NOMO-1 (cell line): ENCODE results near the gene GAMT.
"Not testable (repeated sequence)": the region's sequence is repeated elsewhere in the genome, so short reads cannot be mapped to it uniquely, and the experiment has no call there.

Experiments
- DNase-seq, 2 experiments: peaks; one replicate each; lab custom pipeline; 2025; ENCODE audit not compliant: unreplicated experiment in 2 of 2; lab: John Stamatoyannopoulos, UW

Gene GAMT

DNA sequence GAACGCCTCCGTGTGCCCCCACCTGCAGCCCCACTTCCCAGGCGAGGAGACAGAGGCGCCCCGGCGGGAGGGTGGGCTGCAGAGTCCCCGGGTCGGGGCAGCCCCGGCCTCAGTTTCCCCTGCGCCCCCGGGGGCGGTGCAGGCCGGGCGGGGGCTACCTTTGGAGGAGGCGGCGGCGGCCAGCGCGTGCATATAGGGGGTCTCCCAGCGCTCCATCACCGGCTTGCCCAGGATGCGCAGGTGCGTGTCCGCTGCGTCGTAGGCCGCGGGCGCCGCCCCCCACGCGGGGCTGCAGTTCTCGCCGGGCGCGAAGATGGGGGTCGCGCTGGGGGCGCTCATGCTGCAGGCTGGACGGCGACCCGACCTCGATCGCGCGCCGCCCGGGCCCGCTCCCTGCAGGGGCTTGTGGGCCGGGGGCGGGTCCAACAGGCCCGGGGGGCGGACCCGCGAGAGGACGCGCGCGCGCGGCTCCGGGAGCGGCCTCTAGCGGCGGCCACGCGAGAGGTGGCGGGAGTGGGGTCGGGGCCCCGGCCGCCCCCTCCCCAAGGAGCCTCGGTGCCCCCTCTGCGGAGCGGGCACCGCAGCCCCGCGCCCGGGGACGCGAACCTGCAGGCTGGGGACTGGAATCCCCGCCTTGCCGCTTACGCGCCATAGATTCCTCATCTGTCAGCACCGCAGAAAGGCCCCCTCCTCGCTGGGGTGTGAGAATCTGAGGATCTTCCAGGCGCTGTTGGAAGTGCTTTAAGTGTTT is at the start of gene GAMT:
TSS of gene GAMT (minus strand) at position 405 of the 751 bp plus-strand sequence. CDS start at position 339, 66 bp downstream.
- DNase-seq, result peak; percentile 48 to 52

DNA sequence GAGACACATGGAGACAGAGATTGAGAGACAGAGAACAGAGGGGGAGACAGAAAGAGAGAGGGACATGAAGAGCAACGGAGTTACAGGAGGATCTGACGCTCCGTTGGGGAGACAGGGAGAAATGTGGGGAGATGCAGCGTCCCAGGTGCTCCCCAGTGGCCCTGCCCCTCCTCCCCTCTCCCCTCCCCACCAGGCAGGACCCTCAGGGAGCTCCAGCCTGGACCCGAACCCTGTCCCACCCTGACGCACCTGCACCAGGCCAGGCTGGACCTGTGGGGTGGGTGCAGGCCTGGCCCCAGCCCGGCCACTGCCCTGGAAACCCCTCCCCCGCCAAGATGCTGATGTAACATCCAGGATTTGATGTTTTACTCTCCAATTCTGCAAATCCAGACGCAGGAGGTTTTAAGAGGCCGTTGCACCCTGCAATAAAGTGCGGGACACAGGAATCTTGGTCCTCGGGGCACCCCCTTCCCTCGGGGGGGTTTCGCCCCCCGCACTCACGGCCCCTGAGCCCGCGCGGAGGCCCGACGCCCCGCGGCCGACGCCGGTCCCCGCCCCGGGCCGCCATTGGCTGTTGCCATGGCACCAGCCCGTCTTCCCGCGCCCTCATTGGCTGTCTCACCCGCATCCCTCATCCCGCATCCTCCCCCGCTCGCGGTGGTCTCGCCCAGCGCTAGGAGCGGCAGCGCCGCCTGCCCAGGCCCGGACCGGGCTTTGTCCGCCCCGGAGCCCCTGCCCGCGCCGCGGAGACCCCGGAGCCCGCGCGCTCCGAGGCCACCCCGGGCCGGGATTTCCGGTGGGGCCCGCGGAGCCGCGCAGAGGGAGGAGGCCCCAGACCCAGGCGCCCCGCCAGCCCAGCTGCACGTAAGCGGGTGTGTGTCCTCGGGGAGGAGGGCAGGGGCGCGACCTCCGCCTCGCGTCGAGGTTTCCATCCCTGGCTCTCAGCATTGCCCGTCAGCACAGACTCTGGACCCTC is 48.4 kb upstream of the GAMT start, which contains the start of gene APC2:
TSS of gene APC2 (plus strand) at position 655 of the 976 bp plus-strand sequence. CDS start 2,881 bp downstream, outside the sequence.
- no peak for DNase-seq

DNA sequence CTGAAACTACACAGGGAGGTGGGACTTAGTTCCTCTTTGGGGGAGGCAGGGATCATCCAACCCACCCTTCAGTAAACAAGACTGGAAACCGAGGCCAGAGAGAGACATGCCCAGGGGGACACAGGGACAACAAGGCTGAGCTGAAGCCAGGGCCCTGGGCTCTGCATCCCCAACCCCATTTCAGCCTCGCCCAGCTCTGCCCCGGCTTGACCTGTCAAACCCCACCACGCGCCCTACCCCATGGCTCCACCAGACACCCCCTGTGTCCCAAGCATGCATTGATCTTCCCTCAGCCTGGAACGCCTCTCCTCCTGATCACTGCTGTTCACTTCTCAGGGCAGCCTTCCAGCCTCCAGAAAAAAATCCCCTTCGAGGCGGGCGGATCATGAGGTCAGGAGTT is 46.6 kb upstream of the GAMT start:
- no peak for DNase-seq

DNA sequence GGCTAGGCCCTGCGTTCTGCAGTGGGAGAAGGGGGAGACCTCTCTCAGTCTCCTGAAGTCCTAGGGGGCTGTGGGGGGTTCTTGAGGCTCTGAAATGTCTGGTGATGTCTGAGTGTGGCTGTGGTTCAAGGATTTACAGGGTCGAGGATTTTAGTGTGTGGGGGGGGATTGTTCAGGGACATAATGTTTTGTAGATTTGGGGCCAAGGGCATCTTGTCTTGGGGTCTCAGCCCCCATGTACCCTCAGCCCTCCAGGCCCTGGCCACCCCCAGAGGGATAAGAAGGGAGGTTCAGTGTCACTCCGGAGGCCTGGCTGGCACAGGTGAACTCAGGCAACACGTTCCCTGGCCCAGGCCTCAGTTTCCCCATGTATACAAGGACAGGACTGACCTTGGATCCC is 46.2 kb upstream of the GAMT start:
- DNase-seq, result no peak

DNA sequence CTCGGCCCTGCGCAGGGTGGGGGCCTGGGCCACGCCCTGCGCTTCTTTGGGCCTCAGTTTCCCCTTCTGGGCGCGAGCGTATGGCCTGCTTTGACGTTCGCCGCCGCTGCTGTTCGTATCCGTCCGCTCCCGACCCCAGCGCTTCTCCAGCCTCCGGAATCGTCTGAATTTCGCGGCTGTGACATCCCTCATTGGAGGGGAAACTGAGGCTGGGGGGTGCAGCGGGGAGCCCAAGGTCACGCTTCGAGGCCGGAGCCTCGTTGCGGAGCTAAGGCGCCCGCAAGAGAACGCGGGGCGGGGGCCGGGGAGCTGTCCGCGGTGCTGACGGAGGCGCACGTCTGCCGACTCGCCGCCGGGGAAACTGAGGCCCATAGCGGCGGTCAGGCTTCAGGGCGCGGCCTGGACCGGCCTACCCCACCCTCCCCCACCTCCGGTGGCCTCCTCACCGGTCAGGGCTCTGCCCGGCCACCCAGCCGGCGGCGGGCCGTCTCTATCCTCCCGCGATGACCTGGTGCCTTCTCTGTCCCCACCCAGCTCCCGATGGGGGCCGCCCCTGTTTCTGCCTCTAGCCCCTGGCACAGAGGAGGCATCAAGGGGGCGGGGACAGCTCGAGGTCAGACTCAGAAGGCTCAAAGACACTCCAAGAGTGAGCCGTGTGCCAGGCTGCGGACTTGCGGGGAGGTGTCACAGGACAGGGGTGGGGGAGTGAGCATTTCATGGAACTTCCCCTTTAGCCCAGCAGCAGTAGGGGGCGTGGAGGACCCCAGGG is 45.6 kb upstream of the GAMT start:
- no peak for DNase-seq

DNA sequence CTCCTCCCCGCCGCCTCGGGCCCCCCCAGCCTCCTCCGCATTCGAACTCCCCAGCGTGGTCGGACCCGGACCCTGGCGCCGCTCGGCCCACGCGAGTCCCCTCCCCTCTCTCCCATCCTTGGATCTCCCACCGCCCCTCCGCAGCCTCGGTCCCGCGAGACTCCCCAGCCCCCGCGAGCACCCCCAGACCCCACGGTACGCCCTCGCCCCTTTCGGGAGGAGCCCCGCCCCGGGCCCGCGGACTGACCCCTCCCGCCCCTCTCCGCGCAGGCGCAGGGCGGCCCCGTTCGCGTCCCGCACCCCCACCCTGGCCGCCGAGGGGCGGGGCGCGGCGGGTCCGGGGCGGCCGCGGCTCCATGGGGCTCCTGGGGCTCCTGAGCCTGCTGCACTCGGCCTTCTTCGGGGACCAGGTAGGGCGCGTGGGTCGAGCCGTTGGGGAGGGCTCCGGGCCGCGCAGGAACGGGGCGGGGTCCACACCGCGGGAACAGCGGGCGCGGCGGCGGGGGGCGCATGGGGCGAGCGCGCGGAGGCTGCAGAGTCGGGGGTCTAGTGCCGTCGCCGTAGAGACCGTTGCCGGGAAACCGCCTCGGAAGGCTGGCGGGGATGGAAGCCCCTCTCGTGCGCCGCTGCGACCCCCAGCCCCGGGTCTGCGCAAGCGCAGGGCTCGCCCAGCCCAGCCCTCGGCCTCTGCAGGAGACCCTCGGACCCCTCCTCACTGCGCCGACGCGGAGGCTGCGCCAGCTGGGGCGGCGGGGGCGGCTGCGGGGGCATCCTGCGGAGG is 44.8 kb upstream of the GAMT start:
- no peak for DNase-seq

DNA sequence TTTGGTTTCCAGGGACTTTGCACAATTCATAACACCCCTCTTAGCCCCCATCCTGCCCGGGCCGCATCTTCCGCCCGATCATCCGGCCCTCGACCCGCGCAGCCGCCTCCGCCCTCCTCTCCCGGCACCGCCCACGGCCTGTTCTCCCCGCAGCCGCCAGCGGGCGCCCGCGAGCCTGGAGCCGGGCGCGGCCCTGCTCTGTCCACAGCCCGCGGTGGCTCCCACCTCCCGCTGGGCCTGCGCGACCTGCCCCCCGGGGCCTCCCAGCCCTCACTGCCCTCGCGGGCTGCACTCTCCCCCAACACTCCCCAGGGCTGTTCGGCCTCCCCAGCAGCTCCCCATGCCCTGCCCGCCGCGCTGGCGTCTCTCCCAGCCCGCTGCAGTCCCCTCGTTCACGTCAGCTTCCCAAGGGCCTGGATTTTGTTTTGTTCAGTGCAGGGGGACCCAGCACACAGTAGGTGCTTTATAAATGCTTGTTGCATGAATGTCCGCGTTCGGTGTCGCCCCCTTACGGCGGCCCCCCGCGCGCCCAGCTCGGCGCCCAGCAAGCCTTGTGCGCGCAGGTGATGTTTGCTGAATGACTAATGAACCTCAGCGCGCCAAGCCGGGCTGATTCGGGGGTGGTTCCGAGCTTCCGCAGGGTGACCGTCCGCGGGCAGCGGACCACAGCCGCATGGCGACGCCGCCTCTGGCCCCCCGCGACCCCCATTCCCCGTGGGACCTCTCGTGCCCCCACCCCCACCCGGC is 44.0 kb upstream of the GAMT start:
- peak; percentile 51 to 74 for DNase-seq

DNA sequence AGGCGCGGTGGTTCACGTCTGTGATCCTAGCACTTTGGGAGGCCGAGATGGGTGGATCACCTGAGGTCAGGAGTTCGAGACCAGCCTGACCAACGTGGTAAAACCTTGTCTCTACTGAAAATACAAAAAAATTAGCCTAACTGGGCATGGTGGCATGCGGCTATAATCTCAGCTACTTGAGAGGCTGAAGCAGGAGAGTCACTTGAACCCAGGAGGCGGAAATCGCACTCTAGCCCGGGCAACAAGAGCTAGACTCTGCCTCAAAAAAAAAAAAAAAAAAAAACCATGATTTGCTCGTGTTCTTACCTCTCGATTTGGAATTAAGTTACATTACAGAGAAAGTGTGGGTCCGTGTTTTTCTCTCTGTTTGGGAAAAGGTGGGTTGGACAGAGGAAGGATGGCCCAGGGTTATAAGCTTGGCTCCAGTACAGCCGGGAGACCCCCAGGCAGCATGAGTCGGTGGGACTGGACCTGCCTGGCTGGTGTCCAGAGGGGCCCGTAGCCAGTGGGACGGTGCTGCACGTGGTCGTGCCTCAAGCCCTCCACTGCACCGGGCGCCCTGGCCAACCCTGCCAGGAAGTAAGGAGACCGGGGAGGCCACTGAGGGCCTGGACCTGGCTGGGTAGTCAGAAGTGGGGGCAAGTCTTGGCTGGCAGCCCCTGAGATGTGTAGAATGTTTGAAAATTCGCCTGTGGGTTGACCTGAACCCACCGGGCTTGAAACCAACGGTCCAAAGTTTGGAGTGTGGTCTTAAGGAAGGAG is 40.5 kb upstream of the GAMT start:
- no peak for DNase-seq

DNA sequence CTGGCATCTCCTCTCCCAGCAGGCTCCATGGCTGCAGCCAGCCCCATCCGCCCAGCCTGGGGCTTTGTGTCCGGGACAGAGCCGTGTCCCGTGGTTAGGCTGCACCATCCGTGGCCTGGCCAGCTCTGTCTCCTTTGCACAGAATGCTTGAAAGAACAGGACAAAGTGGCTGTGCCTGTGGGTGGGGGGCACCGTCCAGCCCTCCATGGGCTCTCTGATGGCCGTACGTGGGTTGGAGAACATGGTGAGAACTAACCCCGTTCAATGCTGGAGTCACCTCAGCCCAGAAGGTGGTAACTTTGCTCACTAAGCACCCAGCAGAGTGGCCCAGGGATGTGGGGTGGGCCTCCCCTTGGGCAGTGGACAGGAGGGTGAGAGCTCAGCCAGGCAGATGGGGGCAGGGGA is 39.7 kb upstream of the GAMT start:
- no peak for DNase-seq

DNA sequence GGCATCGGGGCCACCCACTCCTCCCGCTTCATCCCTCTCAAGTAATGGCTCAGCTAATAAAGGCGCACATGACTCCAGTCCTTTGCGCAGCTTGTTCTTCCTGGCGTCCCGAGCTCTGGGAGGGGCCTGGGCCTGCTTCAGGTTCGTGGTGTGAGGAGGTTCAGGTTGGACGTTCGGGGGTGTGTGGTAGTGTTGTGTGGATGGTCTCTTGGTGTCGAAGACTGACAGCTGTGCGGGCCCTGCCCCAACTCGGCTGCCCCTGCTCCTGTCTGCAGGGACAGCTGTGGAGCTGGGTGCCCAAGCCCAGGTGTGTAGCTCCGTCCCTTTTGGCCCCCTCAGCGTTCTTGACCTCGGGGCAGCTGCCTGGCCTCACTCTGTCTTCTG is 39.1 kb upstream of the GAMT start:
- DNase-seq, result no peak

DNA sequence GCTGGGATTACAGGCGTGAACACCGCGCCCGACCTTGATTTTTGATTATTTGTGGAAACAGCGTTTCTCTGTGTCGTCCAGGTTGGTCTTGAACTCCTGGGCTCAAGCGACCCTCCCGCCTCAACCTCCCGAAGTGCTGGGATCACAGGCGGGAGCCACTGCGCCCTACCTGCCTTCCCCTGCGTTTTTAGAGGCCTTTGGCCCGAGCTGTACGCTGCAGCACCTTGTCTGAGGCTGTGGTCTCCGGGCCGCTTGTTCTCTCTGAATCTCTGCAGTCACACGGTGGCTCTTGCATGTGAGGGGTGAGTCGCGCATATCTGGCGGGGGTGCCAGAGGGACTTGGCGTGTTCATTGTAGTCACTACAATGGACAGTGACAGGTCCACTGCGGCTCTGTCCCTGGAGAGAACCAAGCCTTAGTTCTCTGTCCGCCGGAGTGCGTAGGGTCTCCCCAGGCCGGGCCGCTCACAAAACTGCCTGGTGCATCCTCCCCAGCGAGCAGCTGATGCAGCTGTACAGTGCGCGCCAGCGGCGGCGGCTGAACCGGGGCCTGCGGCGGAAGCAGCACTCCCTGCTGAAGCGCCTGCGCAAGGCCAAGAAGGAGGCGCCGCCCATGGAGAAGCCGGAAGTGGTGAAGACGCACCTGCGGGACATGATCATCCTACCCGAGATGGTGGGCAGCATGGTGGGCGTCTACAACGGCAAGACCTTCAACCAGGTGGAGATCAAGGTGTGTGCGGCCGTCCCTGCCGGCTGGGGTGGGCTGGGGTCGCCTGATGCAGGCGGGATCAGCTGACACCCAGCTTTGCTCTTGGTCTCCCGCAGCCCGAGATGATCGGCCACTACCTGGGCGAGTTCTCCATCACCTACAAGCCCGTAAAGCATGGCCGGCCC is 38.4 kb upstream of the GAMT start:
- not testable (repeated sequence) for DNase-seq

DNA sequence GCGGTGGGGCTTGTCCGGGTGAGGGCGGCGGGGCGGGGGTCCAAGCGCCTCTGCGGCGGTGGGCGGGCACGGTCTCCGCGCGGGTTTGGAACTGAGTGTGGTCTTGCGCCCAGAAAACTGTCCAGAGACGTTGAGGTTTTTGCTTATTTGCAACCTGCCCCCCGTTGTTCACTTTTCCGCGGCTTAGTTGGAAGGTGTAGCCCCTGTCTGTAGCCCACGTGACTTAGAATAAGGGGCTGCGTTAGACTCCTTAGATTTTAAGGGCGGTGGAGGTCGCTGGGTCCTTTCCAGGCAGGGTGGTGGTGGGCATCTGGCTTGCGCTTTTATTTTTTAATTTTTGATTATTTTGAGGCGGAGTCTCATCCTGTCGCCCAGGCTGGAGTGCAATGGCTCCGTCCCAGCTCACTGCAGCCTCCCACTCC is 37.6 kb upstream of the GAMT start:
- no peak for DNase-seq

DNA sequence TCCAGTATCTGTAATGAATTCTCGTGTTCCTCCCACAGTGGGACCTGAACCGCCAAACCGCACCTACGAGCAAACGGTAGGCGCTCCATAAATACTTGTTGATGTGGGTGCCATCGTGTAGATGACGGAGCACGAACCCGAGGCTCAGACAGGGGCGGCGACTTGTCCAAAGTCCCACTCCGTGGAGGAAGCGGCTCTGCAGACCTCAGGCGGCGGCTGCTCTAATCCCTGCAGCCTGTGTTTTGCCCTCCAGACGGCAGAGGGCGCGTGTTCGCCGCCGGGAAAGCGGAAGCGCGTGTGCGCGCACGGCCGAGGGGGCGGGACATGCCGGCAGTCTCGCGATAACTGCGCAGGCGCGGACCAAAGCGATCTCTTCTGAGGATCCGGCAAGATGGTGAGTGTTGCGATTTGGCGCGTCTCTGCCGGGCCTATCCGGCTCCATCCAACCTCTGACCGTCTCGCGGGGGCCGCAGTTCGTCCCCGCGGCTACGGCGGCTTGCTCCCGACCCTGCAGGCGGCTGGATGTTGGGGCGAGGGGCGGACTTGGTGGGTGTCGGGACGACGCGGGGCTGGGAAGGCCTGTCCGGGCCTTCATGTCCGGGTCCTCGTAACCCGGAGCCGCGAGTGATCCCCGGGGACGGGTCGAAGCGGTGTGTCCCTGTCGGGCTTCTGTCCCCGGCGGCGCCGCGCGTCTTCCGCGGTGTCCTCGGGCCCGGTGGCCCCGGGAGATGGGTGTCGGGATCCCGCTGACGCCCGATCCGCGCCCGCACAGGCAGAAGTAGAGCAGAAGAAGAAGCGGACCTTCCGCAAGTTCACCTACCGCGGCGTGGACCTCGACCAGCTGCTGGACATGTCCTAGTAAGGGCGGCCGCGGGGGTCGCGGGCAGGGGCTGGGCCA is 36.9 kb upstream of the GAMT start, which contains the start of gene RPS15:
TSS of gene RPS15 (plus strand) at position 362 of the 898 bp plus-strand sequence. CDS start at position 392, 30 bp downstream.
- DNase-seq, result peak; percentile 87 to 93

DNA sequence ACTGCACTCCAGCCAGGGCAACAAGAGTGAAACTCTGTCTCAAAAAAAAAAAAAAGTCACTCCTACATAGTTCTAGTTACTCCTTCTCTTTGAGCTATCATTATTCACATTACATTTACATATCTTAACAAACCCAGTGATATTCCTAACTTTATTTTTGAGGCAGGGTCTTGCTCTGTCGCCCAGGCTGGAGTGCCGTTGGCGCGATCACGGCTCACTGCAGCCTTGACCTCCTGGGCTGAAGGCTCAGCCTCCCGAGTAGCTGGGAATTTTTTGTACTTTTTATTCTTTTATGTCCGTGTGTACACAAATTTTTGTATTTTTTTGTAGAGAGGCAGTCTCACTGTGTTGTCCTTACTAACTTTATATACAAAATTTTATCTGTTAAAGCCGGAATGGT is 36.3 kb upstream of the GAMT start:
- no peak for DNase-seq

DNA sequence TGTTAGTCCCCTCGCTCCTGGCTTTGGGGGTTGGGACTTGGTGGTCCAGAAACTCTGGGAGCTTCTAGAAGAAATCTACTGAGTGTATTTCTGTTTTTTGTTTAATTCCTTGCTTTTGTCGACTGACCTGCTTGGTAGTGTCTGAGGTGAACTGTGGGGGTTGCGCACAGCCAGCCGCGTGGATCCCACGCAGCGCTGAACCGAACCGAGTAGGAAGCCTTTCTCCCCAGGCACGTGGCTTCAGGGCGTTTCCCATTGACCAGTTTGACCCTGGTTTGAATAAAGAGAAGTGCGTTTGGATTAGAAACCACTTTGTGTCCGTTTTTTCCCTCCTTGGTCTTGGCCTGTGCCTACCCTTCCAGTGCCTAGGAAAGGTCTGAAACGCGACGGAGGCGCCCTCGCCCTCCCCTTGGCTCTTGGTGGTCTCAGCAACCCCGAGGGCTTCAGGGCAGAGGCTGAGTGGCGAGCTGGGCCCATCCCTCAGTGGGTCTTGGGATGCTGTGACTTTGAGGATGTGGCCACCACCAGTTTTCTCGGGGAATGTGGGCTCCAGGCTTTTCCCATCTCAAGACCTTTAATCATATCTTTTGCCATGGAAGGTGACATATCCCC is 34.1 kb upstream of the GAMT start:
- no peak for DNase-seq

DNA sequence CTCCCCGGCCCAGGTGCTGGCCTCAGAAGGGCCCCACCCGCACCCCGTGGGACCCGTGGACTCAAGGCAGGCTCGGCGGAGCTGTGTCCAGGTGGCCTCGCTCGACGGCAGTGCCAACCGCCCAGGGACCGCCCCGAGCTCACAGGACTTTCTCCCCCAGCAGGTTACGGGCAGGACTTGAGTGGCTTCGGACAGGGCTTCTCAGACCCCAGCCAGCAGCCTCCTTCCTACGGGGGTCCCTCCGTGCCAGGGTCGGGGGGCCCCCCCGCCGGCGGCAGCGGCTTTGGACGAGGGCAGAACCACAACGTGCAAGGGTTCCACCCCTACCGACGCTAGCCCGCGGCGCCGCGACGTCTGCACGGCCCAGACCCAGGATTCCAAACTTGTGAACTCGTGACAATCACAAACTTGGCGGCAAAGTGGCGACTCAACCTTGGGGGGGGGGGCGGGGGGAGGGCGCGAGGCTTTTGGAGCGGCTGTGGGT is 33.3 kb upstream of the GAMT start:
- DNase-seq, result no peak
